Activated naive CD8-positive, alpha-beta T cell treated with anti-CD3 and anti-CD28 coated beads, Interleukin-2, amount 50 U/mL, for 16 hours (primary cell): ENCODE data around the gene KRT31.
"Not testable (repeated sequence)": the region's sequence is repeated elsewhere in the genome, so short reads cannot be mapped to it uniquely, and the experiment has no call there.

Experiments
- DNase-seq: peaks from one replicate; pipeline ENCODE4 v3.0.0-alpha.2; 2020; ENCODE audit warnings: low read depth, low spot score

Gene KRT31

DNA sequence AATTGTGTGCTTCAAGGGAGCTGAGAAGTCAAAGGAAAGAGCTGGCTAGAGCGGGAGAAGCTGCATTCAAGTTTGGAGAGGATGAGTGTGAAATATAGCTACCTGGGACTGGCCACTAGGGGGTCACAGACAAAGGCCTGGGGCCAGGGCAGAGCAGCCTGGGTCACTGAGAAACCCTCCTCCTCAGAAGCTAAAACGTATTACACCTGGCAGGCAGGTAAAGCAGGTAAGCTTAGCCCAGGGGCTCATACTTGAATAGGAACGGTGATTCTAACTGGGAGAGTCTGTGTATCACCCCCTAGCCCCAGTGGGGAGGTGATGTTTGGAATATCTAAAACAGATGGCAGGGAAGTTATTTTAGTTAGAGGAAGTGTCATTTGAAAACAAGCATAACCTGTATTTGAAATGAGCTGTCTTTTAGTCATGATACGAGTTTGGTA, 20.2 kb upstream of the KRT31 start:
- no peak for DNase-seq

DNA sequence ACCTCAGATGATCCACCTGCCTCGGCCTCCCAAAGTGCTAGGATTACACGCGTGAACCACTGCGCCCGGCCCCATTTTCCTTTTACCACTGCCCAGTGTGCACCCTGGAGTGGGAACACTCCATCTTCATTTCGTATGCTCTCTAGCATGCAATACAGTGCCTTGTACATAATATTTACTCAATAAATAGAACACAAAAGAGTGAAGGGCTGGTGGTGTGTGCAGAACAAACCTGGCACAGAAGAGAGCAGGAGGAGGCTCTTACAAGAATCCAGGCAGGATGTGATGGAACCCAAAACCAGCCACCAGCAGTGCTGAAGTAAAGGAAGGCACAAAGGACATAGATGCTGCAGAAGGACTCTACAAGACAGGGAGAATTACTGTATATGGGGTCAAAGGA, 19.7 kb upstream of the KRT31 start:
- no peak for DNase-seq

DNA sequence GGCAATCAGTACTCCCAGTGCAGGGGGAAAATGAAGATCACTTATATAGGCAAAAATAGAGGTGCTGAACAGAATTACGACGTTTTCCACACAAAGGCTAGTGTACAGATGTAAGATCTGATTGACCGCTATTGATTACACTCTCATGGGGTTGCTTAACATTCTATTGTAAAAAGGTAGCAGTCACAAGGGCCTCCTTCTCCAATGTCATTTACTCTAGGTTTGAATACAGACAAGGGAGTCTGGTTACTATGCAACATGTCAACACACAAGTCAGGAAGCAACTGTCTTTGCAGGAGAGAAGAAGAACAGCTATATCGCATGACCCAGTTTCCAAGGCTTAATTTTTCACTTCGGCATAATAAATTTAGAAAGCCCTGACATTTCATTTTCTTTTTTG, 19.1 kb upstream of the KRT31 start:
- DNase-seq, result no peak

DNA sequence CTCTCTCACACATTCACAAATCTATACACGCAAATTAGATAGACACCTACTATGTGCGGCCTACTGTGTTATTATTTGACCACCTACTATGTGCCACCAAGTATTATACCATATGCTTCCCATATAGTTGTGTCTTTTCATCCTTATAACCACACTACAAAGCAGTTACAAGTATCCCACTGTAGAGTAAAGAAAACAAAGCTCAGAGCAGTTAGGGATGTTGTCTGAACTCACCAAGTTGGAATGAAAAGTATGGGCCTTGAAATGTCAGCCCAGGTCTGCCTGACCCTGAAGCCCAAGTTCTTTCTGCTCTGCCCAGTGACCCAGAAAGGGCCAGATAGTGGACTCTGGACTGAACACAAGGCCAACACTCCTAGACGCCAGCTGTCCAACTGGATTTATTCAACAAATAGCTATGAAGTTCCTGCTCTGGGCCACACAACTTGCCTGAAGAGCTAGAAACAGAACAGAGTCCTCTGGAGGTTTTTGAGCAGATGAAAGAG, 18.5 kb upstream of the KRT31 start:
- DNase-seq, result no peak

DNA sequence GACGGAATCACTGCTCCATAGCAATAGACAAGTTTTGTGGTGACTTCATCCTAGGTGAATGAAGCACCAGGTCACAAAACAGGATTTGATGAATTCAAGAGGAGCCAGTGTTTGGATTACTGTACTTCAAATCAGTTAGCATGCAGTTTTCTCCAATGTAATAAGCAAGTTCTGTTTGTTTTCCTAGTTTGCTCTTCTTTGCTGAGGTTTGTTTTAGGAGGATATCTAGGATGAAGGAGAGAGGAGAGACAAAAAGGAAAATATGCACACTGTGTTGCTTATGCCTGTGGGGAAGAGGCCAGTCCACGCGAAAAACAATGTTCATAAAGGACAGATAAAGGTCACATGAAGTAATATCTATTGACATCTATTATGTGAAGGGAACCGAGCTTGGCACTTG, 18.0 kb upstream of the KRT31 start:
- no peak for DNase-seq

DNA sequence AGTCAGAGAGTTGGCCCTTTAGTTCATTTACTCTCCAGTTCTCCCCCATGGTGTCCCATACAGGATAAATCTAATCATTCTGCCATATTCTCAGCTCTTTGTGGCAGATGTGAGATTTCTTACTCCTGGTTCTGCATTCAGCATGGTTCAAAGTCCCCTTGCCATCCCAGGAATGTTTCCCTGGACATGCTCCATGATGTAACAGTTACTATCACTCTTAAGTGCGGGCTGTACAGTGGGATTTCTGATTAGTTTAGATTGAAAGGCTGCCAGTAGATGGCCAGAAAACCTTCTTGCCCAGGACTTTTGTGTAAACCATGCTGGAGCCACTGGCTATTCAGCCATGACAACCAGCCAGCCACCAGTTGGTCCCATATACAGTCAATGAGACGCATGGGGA, 16.6 kb upstream of the KRT31 start:
- DNase-seq, result no peak

DNA sequence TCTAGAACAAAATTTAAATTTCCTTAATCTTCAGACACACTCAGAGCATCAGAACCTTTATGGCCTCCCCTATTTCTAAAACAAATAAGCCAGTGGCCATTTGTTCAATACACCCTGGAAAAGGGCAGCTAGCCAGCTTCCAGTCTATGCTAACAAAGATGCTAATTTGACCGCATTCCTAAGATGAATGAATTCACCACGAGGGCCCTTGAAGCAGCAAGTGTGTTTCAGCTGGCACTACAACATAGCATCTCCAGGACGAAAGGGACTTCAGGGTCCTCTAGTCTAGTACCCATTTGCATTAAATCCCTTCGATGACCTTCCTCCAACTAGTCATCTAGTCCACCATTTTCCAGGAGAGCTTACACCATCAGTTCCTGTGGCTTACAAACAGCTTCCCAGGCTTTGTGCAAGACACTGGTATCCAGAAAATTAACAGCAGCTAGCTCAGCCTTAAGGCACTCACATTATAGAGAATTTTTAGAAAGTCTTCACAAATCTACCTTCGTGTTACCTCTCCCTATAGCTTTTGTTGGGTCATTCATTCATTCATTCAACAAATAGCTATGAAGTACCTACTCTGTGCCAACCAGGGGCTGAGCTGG, 16.0 kb upstream of the KRT31 start:
- no peak for DNase-seq

DNA sequence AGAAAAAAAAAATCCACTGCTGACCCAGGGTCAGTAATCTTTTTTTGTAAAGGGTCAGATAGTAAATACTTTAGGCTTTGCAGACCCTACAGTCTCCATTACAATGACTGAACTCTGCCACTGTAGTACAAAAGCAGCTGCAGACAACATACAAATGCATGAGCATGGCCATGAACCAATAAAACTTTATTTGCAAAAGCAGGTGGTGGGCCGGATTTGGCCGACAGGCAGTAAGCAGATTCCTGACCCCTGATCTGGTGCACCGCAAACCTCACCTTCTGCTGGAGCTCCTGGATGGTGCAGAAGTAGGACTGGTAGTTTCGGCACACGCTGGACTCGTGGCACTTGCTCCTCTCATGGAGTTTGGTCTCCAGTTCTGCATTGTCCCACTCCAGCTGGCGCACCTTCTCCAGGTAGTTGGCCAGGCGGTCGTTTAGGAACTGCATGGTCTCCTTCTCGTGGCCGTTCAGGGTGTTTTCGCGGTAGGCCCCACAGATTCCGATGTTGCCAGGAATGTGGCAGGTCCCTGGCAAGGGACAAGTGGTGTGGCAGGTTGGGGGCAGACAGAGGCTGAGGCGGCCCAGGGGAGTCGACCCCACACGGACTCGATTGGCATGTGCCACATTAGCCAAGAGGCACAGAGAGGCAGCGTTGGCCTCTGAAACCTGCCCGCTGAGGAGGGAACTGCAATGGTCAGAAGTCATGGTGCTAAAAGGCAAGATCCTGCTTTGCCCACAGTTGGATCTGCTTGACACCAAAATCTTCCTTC, 13.8 kb upstream of the KRT31 start:
- no peak for DNase-seq

DNA sequence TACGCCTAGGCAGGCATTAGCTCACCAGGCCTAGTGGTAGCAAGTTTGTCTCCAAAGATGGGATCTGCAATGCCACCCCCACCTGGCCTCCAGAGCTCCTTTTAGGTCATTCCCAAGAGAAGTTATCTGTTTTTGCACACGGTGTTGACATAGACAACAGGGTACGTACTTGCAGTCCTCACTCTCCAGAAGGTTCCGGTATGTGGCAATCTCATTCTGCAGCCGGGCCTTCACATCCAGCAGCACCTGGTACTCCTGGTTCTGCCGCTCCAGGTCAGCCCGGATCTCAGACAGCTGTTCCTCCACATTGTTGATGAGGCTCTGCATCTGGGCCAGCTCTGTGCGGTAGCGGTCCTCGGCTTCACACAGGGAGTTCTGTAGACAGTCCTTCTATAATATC, 9.8 kb upstream of the KRT31 start:
- no peak for DNase-seq

DNA sequence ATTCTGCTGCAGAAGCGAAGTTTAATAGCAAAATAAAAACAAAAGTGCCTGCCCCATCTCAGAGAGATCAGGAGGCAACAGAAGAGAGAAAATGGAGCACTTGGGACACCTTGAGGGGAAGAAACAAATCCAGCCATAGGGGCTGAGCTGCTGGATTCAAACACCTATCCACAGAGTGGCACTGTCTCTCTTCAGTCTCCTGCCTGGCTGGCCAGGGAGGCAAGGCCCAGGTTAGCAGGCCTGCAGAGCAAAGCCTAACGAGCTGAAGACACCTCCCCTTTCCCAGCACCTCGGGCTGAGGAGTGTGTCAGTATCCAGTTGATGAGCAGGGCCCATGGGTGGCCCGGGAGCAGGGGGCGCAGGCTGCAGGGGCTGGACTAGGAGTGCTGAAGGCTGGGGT, 8.8 kb upstream of the KRT31 start:
- no peak for DNase-seq

DNA sequence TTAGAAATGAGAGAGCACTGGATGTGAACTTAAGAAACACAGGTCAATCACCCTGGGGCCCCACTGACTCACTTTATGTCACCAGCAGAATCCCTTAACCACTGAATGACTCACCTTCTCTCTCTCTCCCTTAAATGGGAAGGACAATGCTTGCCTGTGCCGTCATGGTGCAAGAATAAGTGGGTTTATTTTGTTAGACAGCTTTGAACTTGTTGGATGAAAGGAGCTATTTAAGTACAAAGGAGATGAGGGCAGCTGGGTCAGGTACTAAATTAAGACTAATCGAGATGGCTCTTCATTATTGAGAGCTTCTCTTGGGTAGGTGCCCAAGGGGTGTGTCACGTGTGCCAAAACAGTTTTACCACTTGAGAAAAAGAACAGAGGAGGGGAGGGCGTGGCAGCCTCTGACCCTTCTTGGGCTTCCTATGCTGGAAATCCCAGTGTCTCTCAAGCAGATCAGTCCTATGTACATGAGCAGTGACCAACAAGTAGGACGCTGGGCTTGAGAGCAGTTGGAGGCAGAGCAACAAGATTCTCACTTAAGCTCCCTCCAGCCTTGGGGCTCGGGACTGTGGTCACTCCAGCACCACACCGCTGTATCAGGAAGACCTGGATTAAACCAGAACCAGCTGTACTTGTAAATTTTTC, 6.7 kb upstream of the KRT31 start:
- DNase-seq, result no peak

DNA sequence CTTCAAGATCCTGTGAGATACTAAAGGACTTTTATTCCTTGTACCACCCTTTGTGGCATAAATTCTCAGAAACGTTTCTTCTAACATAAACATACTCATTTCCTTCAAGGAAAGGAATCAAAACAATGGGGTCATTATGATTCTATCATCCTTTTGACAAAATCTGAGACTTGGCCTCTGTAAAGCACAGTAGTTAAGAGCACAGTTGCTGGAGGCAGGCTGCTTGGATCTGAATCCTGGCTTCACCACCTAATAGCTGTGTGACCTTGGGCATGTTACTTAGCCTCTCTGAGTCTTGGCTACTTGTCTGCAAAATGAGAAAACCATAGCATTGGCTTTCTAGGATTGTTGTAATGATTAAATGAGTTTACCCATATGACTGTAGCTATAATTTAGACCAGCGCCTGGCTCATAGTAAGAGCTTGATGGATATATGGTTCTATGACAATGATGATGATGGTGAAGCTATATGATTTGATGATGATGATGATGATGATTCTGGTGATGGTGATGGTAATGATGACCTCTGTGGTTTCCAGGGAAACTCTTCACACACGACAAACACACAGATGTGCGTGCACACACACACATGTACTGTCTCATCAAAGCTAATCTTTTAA, 6.1 kb upstream of the KRT31 start:
- DNase-seq, result no peak

DNA sequence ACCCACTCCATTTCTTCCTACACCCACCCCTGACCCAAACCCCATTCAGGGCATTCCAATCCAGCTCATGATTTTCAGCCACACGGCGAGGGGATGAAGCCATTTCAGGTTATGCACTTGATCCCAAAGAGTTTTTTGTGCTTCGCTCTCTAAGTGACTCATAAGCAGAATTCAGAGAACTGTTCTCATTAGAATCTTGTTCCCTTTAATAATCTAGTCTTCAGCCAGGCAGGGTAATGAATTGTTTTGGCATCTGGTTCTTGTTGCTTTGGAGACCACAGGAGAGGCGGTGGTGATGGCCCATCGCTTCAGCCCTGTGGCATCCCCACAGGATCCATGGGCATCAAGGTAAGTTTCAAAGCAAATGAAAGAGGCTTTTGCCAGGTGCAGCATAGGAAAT, 4.8 kb upstream of the KRT31 start:
- DNase-seq, result no peak

DNA sequence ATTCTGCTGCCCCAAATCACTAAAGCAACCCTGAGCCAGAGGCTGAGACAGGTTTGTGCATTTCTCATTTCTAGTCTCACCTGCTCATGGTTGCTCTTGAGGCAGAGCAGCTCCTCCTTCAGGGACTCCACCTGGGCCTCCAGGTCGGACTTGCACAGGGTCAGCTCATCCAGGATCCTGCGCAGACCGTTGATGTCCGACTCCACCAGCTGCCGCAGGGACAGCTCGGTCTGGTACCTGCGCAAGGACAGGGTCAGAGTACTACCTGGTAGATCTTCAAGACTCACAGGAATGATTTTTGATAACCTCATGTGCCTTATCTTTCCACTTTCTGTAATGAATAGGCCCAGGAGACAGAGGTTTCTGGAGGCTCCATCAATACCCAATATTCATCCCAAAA, 1.1 kb downstream of the KRT31 start:
- no peak for DNase-seq

DNA sequence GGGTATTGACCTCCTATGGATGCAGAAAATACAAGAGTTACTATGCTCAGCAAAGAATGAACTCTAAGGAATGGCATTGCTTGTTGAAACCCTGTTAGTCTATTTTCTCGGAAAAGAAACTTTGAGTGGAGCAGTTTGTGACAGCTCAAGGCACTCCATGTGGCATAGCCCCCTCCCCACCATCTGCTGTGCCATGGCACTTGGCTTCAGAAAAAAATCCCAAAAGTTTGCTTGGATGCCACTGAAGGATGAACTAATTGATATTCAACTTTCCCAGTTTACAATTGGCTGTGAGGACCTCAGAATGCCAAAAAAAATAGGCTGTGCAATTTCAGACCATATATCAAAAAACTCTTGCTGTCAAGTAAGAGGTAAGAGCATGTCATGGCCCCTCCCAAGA, 1.8 kb downstream of the KRT31 start:
- no peak for DNase-seq

DNA sequence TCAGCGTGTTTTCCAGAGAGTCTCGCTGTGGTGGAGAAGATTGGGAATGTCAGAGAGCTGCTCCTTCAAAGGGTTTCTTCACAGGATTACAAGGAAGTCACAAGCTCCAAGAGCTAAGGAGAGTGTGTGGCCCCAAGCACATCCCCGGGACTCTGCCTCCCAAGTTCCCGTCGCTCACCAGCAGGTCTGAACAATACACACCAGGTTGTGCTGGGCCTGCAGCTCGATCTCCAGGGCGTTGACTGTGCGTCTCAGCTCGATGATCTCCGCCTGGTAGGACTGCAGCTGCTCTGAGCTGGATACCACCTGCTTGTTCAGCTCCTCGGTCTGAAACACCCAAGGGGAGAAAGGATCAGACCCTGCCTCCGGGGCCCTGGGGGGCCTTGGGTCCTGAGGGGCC, 2.4 kb downstream of the KRT31 start:
- DNase-seq, result not testable (repeated sequence)

DNA sequence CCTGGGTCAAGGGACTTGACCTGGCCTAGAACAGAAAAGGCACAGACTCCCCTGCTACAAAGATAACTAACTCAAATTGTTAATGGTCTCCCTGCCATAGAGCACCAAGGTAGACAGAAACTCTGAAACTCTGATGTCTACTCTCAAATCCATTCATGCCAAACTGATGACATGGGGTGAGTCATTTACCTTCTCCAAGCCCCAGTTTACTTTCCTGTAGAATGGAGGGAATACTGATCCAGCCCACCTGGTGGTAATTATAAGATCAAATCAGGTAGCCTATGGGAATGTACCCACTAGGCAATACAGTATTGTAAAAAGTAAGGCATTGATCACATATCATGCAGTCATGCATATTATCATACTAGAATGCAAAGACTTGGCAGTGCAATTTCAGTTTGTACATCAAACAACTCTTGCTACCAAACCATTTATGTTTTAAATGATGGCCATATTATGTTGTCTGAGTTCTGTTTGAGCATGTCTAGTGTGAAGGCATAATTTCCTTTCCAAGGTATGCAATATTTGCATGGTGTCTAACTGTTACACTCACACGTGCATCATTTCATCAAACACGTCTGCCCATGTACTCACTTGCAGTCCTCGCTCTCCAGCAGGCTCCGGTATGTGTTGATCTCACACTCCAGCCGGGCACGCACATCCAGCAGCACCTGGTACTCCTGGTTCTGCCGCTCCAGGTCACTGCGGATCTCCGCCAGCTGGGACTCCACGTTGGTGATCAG, 3.0 kb downstream of the KRT31 start:
- no peak for DNase-seq

DNA sequence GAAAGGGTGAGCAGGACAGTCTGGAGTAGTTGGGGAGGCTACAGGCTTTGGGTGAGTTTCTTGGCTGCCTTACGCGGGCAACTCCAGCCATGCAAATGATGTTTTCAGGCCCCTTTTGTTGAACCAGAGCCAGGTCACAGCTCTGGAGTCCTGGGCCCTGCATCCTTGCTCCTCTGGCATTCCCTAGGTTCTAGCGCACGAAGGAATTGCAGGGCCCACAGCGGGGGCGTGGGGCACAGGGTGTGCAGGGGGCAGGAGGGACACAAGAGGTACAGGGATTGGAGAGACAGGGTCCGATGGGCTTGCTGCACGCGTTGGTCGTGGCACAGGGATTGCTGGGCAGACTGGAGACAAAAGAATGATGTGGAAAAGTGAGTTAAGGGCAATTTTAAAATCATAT, 3.6 kb downstream of the KRT31 start:
- DNase-seq, result no peak

DNA sequence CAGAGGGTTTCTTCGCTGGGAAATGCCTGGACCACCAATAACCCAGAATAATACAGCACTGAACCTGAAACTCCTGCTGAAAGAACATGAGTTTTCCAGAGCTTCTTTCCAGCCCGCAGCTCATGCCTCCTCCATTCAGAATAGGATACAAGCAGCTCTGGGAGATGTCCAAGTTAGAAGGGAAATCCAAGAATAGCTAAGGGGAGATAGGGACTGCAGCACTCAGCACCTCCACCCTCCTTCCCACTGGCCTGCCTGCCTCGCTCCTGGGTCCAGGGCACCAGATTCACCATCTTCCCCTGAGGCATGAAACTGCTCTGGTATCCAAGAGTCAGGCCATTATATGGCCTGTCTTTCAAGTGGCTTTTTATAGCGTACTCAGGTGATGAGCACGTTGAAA, 4.1 kb downstream of the KRT31 start:
- DNase-seq, result no peak

DNA sequence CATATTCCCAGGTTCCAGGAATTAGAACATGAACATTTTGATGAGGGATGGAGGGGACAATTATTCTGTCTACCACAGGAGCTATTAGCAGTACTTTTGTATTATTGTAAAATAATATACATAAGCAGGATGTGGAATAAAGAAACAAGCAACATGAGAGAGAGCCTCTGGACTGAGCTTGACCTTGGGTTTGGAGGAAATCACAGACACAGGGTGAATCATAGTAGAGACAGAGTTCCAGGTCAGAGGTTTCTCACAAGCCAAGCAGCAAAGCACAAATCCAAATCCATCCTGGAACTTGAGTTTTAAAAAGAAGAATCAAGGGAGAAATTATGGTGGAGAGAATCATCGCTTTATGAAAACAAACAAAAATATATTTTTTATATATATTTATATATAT, 5.1 kb downstream of the KRT31 start:
- DNase-seq, result no peak

DNA sequence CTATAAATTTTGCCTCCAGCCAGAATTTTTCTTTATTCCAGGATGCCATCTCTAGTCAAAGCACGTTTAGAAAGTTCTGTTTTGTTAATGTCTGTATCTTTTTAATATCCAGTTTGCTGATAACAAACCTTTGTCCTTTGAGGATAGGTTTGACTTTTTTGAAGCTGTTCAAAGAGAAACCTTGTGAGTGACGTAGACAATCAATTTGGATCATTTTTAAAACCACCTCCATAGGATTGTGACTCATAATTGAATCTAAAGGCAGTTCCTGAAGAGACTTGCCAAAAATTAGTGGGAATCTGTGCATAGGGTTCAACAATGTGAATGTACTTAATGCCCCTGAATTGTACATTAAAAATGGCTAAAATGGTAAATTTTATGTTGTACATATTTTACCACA, 5.9 kb downstream of the KRT31 start:
- no peak for DNase-seq

DNA sequence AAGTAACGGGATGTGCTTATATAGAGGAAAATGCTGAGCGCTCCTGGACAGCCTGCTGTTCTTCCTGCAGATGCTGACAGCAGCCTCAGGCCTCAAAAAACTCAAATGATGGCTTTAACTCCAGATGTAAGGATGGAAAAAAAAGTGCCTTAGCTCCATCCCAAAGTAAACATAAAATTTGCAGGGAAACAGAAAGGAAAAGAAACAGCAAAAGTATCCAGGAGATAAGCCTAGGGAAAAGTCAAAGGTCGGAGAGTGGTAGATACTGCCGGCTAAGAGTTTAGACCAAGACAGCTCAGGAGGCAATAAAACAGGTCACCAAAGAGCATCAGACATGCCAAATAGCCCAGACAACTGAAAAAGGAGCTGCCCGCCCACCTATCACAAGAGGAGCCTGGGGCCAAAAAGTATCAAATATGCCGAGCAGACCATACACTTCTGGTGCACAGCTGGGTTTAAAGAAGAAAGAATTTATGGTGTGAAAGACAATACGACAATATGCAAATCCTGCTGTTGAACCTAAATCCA, 6.9 kb downstream of the KRT31 start:
- no peak for DNase-seq
